OCI-LY3 (cell line): ENCODE results near the gene ATN1.

Source experiments
- CTCF ChIP-seq: fragments of 200-600, 300-600 bp; sonication (generic); IDR thresholded peaks from 2 replicates; pipeline ENCODE4 v1.5.1; 2014; ENCODE audit warnings: antibody characterized with exemption, low read length, low read depth
- EZH2phosphoT487 ChIP-seq: fragments of 200-600 bp; shearing (Covaris generic); IDR thresholded peaks from 2 replicates; pipeline ENCODE4 v1.6.1; 2018; ENCODE audit warnings: antibody characterized with exemption, mixed run types, low read depth

- TF ChIP-seq EZH2phosphoT487 = no peak
- TF ChIP-seq CTCF = no peak
These were observed 30.8 kb upstream of the ATN1 start for GRCh38 chr12:6896846-6897435.
